Measurements from ENCODE around the gene RASGEF1B. TPM values are rescaled to one million over a fixed set of nuclear protein-coding genes. Genes with fewer than 3 reads are reported as not detected.
A peak's percentile ranks its signal among the peaks of the same experiment; 100 is the strongest.
"Not testable (repeated sequence)": the region's sequence is repeated elsewhere in the genome, so short reads cannot be mapped to it uniquely, and the experiment has no call there.

Gene RASGEF1B
- polyA plus RNA-seq, 3 donors = 11.2 to 12.8 (median 12.2) TPM

GRCh38 chr4:81436096-81436495, 35.6 kb downstream of the RASGEF1B start:
- DNase-seq (ENCODE audit: low read depth in 3 of 3, low spot score in 2 of 3) = no peak

DNA sequence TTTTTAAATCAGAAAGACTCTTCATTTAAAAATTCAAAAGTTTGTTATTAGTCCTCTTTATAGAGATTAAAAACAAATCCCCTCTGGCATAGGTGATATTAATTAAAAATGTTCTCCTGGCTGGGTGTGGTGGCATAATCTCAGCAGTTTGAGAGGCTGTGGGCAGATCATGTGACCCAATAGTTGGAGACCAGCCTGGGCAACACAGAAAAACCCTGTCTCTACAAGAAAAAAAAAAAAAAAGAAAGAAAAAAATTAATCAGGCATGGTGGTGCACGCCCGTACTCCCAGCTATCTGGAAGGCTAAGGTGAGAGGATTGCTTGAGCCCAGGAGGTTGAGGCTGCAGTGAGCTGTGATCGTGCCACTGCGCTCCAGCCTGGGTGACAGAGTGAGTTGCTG, 38.9 kb downstream of the RASGEF1B start:
- DNase-seq (ENCODE audit: low read depth in 3 of 3, low spot score in 2 of 3) = no peak

GRCh38 chr4:81431971-81432370, 39.7 kb downstream of the RASGEF1B start:
- DNase-seq (ENCODE audit: low read depth in 3 of 3, low spot score in 2 of 3) = no peak

DNA sequence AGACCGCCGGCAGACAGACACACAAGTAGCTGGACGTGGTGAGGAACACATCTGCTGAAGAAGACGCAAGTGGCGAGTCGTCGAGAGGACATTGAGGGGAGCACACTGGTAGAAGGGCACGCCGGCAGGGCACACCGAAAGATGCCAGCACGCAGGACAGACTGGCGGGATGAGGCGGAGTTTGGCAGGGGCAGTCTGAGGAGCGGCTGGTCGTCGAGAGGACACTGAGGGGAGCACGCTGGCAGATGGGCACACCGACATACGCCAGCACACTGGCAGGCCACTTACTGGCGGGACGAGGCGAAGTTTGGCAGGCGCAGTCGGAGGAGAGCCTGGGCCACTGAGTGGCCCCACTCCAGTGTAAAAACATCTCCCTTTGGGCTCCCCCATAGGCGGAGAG, 42.1 kb downstream of the RASGEF1B start:
- DNase-seq (ENCODE audit: low read depth in 3 of 3, low spot score in 2 of 3) = no peak

GRCh38 chr4:81429031-81429430, 42.7 kb downstream of the RASGEF1B start:
- no peak for DNase-seq (ENCODE audit: low read depth in 3 of 3, low spot score in 2 of 3)

DNA sequence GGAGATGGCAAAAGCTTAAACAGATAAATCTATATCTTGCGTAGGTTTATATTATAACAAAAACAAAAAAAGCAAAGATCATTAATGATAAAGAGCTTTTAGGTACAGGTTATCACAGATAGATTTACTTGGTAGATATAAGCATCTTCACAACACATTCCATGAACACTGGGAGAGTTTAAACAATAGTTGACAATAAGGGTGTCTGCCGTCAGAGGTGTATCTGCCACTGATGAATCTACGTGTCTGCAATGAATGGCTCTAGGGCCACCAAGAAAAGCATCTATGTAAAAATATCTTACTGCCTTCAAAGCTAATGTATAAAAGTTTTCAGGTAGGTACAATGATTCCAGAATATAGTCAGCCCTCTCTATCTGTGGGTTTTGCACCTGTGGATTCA, 43.7 kb downstream of the RASGEF1B start:
- no peak for DNase-seq (ENCODE audit: low read depth in 3 of 3, low spot score in 2 of 3)

- no peak for DNase-seq (ENCODE audit: low read depth in 3 of 3, low spot score in 2 of 3)
Measured at GRCh38 chr4:81427344-81427821, 44.3 kb downstream of the RASGEF1B start.

DNA sequence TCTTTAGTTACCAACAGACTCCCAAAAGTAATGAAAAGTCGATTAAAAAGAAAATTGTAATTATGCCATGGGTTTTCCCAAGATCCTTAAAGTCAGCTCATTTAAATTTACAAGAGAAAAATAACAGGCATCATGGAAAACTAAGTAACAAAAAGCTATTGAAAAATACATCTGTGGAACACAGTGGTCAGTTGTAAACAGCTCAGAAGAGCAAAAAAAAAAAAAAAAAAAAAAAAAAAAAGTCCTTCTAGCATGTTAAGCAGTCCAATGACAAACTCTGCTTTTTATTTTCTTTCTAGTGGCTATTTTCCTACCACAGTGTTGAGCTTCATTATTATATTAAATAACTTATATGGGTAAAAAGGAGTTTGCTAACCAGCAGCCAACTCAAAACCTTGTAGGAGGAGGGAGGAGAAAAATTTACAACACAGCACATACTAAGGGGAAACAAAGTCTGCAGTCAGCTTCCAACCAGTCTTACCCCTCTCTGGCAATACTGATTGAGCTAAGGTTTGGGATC, 44.9 kb downstream of the RASGEF1B start:
- no peak for DNase-seq (ENCODE audit: low read depth in 3 of 3, low spot score in 2 of 3)

DNA sequence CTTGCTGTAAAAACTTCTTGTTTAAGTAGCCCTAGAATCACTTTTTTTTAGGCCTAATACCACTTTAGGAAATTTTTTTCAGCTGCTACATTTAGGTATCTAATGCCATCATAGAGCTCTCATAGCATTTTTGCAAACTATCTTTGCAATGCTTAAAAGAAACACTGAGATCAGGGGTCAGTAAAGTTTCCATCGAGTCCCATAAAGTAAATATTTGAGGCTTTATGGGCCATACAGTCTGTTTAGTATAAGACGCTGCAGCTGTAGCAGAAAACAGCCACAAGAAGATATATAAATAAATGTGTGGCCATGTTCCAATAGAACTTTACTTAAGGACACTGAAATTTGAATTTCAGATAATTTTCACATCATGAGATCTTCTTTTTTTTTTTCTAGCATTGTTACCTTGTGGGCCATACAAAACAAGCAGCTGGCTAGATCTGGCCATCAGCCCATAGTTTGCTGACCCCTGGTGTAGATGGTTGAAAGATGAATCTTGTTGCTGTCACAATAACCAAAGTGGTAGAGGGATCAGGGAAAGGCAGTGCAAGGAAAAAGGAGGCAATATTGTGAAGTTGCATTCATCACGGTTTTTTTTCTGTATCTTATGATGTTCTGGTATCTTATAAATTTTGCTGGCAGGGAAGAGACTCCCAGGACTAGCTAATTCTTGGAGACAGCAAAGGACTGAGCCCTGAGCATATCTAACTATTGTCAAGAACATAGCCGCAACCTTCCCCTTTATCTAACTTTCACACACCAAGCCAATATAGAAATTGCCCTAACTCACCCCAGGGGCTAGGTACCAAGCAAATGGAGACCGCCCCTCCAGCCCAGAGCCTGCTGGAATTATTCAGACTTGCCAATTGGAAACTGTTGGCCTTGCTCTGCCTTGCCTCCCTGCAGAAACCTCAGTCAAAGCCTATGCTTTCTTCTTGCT, 46.6 kb downstream of the RASGEF1B start:
- no peak for DNase-seq (ENCODE audit: low read depth in 3 of 3, low spot score in 2 of 3)

GRCh38 chr4:81424336-81424735, 47.4 kb downstream of the RASGEF1B start:
- no peak for DNase-seq (ENCODE audit: low read depth in 3 of 3, low spot score in 2 of 3)

- no peak for DNase-seq (ENCODE audit: low read depth in 3 of 3, low spot score in 2 of 3)
Measured at GRCh38 chr4:81422595-81422994, 49.1 kb downstream of the RASGEF1B start.

GRCh38 chr4:81421346-81422218, 50.1 kb downstream of the RASGEF1B start:
- no peak for DNase-seq (ENCODE audit: low read depth in 3 of 3, low spot score in 2 of 3)

DNA sequence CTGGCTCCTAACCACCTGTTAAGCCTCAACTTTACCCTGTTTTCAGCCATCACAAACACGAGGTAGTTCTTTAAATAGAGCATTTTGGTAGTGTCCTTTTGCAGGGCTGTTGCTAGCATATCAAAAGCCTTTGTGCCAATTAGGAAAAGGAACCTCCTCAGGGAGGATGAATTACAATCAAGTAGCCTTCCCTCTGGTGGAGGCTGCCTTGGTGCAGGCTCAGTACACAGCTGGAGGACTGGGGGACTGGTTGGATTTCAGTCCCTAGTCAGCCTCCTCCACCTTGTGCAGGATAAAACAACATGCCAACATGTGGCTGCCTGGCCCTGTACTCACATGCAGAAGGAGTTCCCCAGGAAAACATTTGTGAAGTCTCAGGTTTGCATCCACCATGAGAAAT, 53.1 kb downstream of the RASGEF1B start:
- DNase-seq (ENCODE audit: low read depth in 3 of 3, low spot score in 2 of 3) = no peak

DNA sequence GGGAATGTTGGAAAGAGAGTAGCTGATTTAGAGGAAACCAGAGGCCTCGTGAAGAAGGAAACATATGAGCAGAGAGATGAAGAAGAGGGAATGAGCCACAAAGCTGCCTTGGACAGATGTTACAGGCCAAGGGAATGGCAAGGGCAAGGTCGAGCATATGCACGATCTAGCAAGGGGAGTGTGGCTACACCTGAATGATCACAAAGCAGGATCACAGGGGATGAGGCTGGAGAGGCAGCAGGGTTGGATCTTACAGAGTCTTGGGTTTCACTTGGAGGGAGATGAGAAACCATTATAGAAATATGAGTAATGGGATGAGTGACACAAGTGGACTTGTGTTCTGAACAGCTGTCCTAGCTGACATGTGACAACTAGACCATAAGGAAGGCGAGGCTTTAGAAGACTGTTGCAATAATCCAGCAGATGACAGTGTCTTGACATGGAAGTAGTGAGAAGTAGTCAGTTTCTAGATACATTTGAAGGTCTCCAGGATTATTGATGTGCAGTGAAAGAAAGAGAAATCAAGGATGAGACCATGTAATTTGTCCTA, 58.7 kb downstream of the RASGEF1B start:
- DNase-seq (ENCODE audit: low read depth in 3 of 3, low spot score in 2 of 3) = no peak

DNA sequence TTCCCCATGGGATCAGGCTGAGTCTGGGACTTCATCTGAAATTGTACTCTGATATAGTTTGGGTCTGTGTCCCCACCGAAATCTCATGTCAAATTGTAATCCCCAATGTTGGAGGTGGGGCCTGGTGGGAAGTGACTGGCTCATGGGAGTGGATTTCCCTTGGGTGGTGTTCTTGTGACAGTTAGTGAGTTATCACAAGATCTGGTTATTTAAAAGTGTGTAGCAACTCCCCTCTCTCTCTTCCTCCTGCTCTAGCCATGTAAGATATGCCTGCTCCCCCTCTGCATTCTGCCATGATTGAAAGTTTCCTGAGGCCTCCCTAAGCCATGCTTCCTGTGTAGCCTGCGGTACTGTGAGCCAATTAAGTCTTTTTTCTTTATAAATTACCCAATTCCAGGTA, 61.0 kb downstream of the RASGEF1B start:
- no peak for DNase-seq (ENCODE audit: low read depth in 3 of 3, low spot score in 2 of 3)

- DNase-seq (ENCODE audit: low read depth in 3 of 3, low spot score in 2 of 3) = no peak
Measured at GRCh38 chr4:81409836-81410235, 61.9 kb downstream of the RASGEF1B start.

DNA sequence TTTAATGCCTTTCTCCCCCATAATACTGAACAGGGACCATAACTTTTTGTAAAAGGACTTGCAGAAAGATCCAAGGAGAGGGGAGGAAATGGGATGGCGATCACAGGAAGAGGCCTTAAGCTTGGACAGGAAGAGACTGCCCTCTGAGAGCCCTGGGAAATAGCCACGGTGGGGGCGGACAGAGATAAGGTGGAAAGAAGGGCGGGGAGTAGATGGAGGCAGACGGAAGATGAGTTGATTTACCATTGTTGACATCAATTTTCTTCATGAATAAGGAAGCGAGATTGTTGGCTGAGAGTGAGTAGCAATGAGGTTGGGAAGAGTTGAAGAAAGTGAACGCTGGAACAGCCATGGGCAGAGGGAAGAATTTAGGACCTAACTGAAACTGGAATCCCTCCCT, 63.4 kb downstream of the RASGEF1B start:
- no peak for DNase-seq (ENCODE audit: low read depth in 3 of 3, low spot score in 2 of 3)

DNA sequence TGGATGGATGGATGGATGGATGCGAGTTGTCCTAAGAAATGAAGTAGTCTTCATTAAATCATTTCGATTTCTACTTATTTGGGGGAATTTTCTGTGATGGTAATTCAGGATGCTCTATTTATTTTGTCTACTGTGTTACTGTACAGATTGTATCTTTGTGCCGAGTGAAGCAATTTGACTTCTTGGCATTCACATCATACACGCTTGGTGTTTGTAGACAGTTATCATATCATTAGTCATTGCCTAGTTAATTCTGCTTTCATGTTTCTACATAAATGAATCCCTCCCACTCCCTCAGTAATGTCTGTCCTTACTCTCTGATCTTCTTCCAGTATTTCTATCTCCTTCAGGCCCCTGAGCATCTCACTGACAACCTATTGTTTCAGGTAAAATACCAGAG, 64.0 kb downstream of the RASGEF1B start:
- DNase-seq (ENCODE audit: low read depth in 3 of 3, low spot score in 2 of 3) = no peak

DNA sequence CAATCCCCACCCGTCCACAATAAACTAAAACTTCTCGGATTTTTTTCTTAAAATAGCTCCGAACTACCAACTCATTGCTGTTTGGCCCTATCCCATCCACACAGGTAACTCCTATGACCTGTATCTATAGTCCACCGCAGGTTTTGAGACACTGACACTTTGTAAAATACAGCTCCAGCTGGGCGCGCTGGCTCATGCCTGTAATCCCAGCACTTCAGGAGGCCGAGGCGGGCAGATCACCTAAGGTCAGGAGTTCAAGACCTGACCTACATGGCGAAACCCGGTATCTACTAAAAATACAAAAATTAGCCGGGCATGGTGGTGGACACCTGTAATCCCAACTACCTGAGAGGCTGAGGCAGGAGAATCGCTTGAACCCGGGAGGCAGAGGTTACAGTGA, 65.2 kb downstream of the RASGEF1B start:
- DNase-seq (ENCODE audit: low read depth in 3 of 3, low spot score in 2 of 3) = not testable (repeated sequence)

GRCh38 chr4:81405900-81406401, 65.8 kb downstream of the RASGEF1B start:
- DNase-seq (ENCODE audit: low read depth in 3 of 3, low spot score in 2 of 3) = peak; percentile 69 to 80 (median 71)

DNA sequence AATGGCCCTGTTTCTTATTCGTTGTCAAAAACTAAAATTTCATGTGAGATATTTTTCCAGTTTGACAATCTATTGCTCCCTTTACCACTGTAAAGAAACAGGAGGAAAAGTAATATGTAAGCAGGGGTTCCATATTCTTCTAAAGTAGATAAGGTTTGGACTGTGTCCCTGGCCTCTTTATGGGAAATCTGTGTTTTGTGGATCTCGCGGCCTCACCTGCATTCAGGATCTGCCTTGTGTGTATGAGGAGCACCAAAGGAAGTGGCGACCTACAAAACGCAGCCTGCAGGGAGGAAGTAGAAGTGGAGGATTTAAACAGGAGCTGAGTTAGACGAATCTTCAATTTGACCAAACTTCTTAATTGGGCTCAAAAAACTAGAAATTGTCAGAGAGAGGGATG, 67.0 kb downstream of the RASGEF1B start:
- DNase-seq (ENCODE audit: low read depth in 3 of 3, low spot score in 2 of 3) = no peak

All from right renal cortex interstitium (tissue), 3 donors.